HG02884 (cell line): ENCODE measurements around the gene LGALS14.

Experiments used
- ATAC-seq: cut with Tn5 transposase; IDR thresholded peaks from one replicate; pipeline ENCODE4 v1.9.1; 2021; ENCODE audit warnings: mild to moderate bottlenecking, moderate library complexity; ENCODE audit not compliant: unreplicated experiment

The LGALS14 gene

DNA sequence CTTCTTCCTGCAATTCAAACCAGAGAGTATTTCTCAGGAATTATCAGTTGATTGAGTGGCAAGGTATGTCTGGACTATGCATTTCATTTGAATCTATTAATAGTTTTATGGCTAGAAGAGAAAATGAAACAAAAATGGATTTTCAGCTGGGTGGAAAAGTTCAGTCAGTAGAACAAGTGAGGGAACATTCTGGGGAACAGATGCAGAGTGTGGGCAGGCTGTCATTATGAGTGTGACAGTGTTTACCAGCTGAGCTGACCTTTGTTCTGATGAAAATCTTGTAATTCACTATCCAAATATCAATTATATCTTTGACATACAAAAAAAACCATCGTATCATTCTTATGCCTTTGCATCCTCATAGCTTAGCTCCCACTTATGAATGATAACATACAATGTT is 36.1 kb downstream of the LGALS14 start:
- ATAC-seq = no peak

- ATAC-seq = no peak
Measured at GRCh38 chr19:39745643-39746042, 41.4 kb downstream of the LGALS14 start.

- no peak for ATAC-seq
Measured at GRCh38 chr19:39746836-39747529, 42.7 kb downstream of the LGALS14 start.

DNA sequence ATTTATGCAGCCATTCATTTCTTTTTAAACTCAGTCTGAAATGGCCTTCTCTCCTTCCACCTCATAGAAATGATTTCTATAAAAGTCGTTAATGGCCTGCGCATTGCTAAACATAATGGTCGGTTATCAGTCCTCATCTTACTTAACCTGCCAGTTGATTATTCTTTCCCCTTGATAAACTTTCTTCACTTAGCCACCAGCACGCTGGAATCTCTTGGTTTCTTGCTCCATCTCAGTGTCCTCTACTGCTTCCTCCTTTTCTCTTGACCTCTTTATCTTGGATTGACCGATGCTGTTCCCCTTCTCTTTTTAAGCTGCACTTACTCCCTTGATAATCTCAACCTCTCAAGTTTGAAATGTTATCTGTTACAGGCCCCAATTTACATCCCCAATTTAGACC is 45.7 kb downstream of the LGALS14 start:
- ATAC-seq = no peak

- no peak for ATAC-seq
Measured at GRCh38 chr19:39752390-39752789, 48.1 kb downstream of the LGALS14 start.

DNA sequence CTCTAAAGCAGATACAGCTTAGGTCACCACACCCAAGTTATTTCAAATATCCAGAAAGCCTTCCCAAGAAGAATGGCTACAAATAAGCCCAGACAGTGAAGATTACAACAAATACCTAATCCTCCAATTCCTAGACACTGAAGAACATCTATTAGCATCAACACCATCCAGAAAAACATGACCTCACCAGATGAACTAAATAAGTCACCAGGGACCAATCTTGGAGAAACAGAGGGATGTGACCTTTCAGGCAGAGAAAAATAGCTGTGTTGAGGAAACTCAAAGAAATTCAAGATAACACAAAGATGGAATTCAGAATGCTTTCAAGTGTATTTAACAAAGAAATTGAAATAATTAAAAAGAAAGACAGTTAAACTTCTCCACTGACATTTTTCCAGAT is 48.5 kb downstream of the LGALS14 start:
- no peak for ATAC-seq

GRCh38 chr19:39754544-39754943 is 50.3 kb downstream of the LGALS14 start:
- ATAC-seq = no peak

DNA sequence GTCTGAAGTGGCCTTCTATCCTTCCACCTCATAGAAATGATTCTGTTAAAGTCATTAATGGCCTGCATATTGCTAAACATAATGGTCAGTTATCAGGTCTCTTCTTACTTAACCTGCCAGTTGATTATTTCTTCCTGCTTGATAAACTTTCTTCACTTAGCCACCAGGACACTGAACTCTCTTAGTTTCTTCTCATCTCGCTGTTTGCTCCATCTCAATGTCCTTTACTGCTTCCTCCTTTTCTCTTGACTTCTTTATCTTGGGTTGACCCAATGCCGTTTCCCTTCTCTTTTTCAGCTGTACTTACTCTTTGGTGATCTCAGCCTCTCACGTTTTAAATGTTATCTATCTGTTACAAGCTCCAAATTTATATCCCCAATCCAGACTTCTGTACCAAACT is 50.7 kb downstream of the LGALS14 start:
- no peak for ATAC-seq
